ENCODE data around the gene PCDH9. TPM values are rescaled to one million over a fixed set of nuclear protein-coding genes. Genes with fewer than 3 reads are reported as not detected.

Gene PCDH9
- polyA plus RNA-seq, 3 donors, result 0.03 TPM; not detected in 1

- Histone ChIP-seq H3K4me1 (ENCODE audit: control insufficient read depth in 1 of 2, insufficient read depth in 2 of 2, low read length in 2 of 2) (no peaks in the 10 kb centered on the region), H4K20me1 (ENCODE audit: insufficient read depth, low read length) (no peaks in the 10 kb centered on the region), H2AFZ (ENCODE audit: insufficient read depth, low read depth, low read length, poor library complexity, severe bottlenecking) (no peak overlapping the region), H3K27me3 (ENCODE audit: control insufficient read depth in 2 of 2, insufficient read depth in 2 of 2, low read length in 2 of 2) (no peaks in the 10 kb centered on the region), H3K9me3 (replicated peaks in 1 of 2; ENCODE audit: control insufficient read depth in 1 of 2, insufficient read depth in 1 of 2, low read length in 2 of 2) (no peaks in the 10 kb centered on the region), H3K4me2 (replicated peaks; ENCODE audit: extremely low read depth, low read length, poor library complexity, severe bottlenecking) (no peak overlapping the region), H3K79me2 (ENCODE audit: insufficient read depth, low read length) (no peaks in the 10 kb centered on the region), H3K27ac (ENCODE audit: low read depth in 1 of 2, low read length in 2 of 2) (no peak overlapping the region), H3K36me3 (replicated peaks in 1 of 2; ENCODE audit: control insufficient read depth in 1 of 2, insufficient read depth in 2 of 2, low read length in 2 of 2) (no peaks in the 10 kb centered on the region), H3K9ac (ENCODE audit: insufficient read depth, low read length, poor library complexity, severe bottlenecking) (no peak overlapping the region), H3K4me3 (replicated peaks in 1 of 3; ENCODE audit: low read depth in 2 of 3, low read length in 3 of 3) (no peak overlapping the region)
- Mint-ChIP-seq H3K36me3 (no peaks in the 10 kb centered on the region), H3K9me3 (peaks cover 0 to 4% (median 2%) of the 10 kb centered on the region in 7 donors), H3K27me3 (ENCODE audit: low read depth in 3 of 3) (no peaks in the 10 kb centered on the region), H3K27ac (no peak overlapping the region), H3K4me3 (no peak overlapping the region), H3K4me1 (no peaks in the 10 kb centered on the region)
- no CpG with 5 or more reads among the region's 2 CpGs for WGBS (ENCODE audit: insufficient coverage)
- no peak for TF ChIP-seq CTCF (IDR thresholded peaks at IDR 0.05)
- no peak for DNase-seq
- intact Hi-C loops (cut with micrococcal nuclease), result no loop called here
Observed at GRCh38 chr13:66951426-66951825, 278.7 kb downstream of the PCDH9 start.

GRCh38 chr13:66950666-66951065 is 279.5 kb downstream of the PCDH9 start:
- no peaks in the 10 kb centered on the region for H3K9me3 ChIP-seq (replicated peaks in 1 of 2; ENCODE audit: control insufficient read depth in 1 of 2, insufficient read depth in 1 of 2, low read length in 2 of 2)
- no peaks in the 10 kb centered on the region for H4K20me1 ChIP-seq (ENCODE audit: insufficient read depth, low read length)
- H3K79me2 ChIP-seq (ENCODE audit: insufficient read depth, low read length), result no peaks in the 10 kb centered on the region
- Mint-ChIP-seq H3K36me3 (no peaks in the 10 kb centered on the region), H3K4me1 (no peaks in the 10 kb centered on the region), H3K27ac (no peak overlapping the region), H3K4me3 (no peak overlapping the region), H3K27me3 (ENCODE audit: low read depth in 3 of 3) (no peaks in the 10 kb centered on the region), H3K9me3 (peaks cover 0 to 3% (median 0%) of the 10 kb centered on the region in 7 donors)
- DNase-seq, result no peak
- H3K27me3 ChIP-seq (ENCODE audit: control insufficient read depth in 2 of 2, insufficient read depth in 2 of 2, low read length in 2 of 2), result no peaks in the 10 kb centered on the region
- H3K4me3 ChIP-seq (replicated peaks in 1 of 3; ENCODE audit: low read depth in 2 of 3, low read length in 3 of 3), result no peak overlapping the region
- no peak overlapping the region for H3K27ac ChIP-seq (ENCODE audit: low read depth in 1 of 2, low read length in 2 of 2)
- no peaks in the 10 kb centered on the region for H3K4me1 ChIP-seq (ENCODE audit: control insufficient read depth in 1 of 2, insufficient read depth in 2 of 2, low read length in 2 of 2)
- no peak overlapping the region for H3K9ac ChIP-seq (ENCODE audit: insufficient read depth, low read length, poor library complexity, severe bottlenecking)
- intact Hi-C loops (cut with micrococcal nuclease), result no loop called here
- no peak for TF ChIP-seq CTCF (IDR thresholded peaks at IDR 0.05)
- no peaks in the 10 kb centered on the region for H3K36me3 ChIP-seq (replicated peaks in 1 of 2; ENCODE audit: control insufficient read depth in 1 of 2, insufficient read depth in 2 of 2, low read length in 2 of 2)
- no peak overlapping the region for H2AFZ ChIP-seq (ENCODE audit: insufficient read depth, low read depth, low read length, poor library complexity, severe bottlenecking)
- H3K4me2 ChIP-seq (replicated peaks; ENCODE audit: extremely low read depth, low read length, poor library complexity, severe bottlenecking), result no peak overlapping the region
